Middle frontal gyrus (tissue), 1 donor: Measurements from ENCODE around the gene SPRN.
"Not testable (repeated sequence)": the region's sequence is repeated elsewhere in the genome, so short reads cannot be mapped to it uniquely, and the experiment has no call there.

Experiments used
- DNase-seq: peaks from one replicate; pipeline ENCODE4 v3.0.0-alpha.2; 2015; ENCODE audit warnings: low spot score; ENCODE audit errors: extremely low spot score

The SPRN gene

GRCh38 chr10:133424601-133425000 is at the start of gene SPRN:
Gene SPRN (minus strand): TSS chr10:133424625. CDS start chr10:133423681, 944 bp downstream.
- not testable (repeated sequence) for DNase-seq

- no peak for DNase-seq
Measured at GRCh38 chr10:133474027-133474426, 49.6 kb upstream of the SPRN start.

- no peak for DNase-seq
Measured at GRCh38 chr10:133473270-133473669, 48.8 kb upstream of the SPRN start.

GRCh38 chr10:133471300-133472109 is 47.1 kb upstream of the SPRN start:
- DNase-seq, result no peak

GRCh38 chr10:133469205-133469604 is 44.8 kb upstream of the SPRN start:
- not testable (repeated sequence) for DNase-seq

- no peak for DNase-seq
Measured at GRCh38 chr10:133467286-133467911, 43.0 kb upstream of the SPRN start.

- no peak for DNase-seq
Measured at GRCh38 chr10:133466683-133467275, 42.4 kb upstream of the SPRN start.

GRCh38 chr10:133465950-133466474 is 41.6 kb upstream of the SPRN start:
- no peak for DNase-seq

- DNase-seq, result no peak
Measured at GRCh38 chr10:133465191-133465949, 40.9 kb upstream of the SPRN start.

GRCh38 chr10:133464582-133465031 is 40.2 kb upstream of the SPRN start:
- no peak for DNase-seq

- DNase-seq, result no peak
Measured at GRCh38 chr10:133462512-133463305, 38.3 kb upstream of the SPRN start.

GRCh38 chr10:133461841-133462240 is 37.4 kb upstream of the SPRN start:
- DNase-seq, result no peak

GRCh38 chr10:133461027-133461426 is 36.6 kb upstream of the SPRN start:
- DNase-seq, result no peak

GRCh38 chr10:133460208-133460769 is 35.9 kb upstream of the SPRN start:
- DNase-seq, result no peak

- DNase-seq, result no peak
Measured at GRCh38 chr10:133459454-133460207, 35.2 kb upstream of the SPRN start.

GRCh38 chr10:133458710-133459453 is 34.5 kb upstream of the SPRN start:
- DNase-seq, result no peak

GRCh38 chr10:133458021-133458709 is 33.7 kb upstream of the SPRN start:
- DNase-seq, result no peak
